GM18498 (cell line): Measurements from ENCODE around the gene STARD3.
A peak's percentile ranks its signal among the peaks of the same experiment; 100 is the strongest.

Experiments
- ATAC-seq: cut with Tn5 transposase; IDR thresholded peaks from one replicate; pipeline ENCODE4 v1.9.1; 2021; ENCODE audit warnings: mild to moderate bottlenecking, moderate library complexity; ENCODE audit not compliant: unreplicated experiment

STARD3 gene

DNA sequence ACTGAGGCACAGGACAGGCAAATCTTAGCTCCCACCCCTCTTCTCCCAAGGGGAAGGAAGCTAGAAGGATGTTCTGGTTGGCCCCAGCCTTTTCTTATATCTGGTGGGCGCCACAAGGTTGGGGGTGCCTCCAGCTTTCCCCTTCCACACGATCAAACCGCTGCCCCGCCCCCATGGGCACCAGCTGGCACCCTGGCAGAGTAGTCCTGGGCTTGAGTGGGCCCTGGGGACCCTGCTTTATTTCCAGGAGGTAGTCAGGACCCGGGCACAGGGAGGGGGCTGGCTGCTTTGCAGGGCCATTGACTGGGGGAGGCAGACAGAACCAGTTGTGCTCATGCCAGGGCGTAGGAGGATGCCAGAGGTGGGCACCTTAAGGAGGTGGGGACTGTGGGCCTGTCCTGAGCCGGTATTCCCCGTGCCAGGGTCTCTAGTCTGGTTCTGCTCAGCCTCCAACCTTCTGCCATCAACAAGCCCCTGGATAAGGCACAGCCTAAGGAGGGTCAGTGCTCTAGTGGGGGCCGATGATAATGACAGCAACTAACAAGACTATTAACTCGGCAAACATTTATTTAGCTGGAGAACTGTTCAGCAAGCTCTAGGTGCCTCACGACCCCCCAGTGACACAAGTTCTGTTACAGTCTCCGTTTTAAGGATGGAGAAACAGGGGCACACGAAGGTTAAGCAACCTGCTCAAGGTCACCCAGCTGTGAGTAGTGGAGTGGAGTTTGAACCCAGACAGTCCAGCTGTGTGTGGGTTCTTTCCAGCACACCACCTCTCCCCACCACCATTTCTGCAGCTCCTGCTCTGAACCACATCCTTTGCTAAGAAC, 17.8 kb upstream of the STARD3 start:
- no peak for ATAC-seq

DNA sequence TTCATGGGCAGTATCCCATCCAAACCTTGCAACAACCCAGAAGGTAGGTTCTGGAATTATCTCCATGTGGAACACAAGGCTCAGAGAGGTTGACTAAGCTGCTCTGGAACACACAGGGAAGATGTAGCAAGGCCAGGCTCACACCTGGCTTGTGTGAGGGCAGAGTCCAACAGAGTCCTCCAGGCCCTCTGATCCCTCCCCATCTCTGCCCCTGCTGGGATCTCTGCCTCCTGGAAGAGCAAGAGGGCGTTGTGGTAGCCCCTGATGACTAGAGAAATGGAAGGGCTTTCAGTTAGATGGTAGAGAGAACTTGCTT, 17.2 kb upstream of the STARD3 start:
- no peak for ATAC-seq

DNA sequence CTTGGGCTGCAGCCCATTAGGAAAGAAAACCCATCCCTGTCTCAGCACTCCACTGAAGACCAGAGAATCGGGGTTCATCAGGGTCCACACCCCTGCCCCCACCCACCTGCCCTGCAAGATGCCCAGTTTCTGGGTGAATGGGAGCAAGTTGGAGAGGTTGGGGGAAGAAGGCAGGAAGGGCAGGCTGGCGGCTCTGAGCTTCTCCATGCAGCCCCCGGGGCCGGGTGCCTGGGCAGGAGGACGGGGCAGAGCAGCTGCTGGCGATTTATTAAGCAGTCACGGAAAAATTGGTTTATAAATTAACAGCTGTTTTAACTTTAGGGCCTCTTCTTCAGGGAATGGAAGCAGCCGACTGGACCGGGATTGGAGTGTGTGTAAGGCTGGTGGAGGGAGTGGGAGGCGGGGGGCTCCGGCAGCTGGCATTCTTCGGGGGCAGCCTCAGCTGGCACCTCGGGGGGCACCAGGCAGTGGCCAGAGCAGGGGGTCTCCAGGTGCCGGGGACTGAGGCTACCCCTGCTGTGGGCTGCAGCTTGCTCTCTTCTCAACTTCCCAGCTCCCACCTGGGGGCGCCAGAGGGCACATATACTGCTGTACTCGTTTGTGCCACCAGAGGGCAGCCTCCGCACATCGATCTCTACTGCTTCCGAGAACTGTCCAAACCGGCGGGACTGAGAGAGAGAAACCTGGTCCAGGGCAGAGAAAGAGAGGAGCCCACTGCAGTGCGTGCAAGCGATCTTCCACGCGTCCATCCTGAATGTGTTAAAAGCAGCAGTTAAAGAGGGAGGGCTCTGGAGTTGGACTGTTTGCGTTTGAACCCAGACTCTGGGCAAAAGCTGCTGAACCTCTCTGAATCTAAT, 15.2 kb upstream of the STARD3 start:
- ATAC-seq, result peak; percentile 60

DNA sequence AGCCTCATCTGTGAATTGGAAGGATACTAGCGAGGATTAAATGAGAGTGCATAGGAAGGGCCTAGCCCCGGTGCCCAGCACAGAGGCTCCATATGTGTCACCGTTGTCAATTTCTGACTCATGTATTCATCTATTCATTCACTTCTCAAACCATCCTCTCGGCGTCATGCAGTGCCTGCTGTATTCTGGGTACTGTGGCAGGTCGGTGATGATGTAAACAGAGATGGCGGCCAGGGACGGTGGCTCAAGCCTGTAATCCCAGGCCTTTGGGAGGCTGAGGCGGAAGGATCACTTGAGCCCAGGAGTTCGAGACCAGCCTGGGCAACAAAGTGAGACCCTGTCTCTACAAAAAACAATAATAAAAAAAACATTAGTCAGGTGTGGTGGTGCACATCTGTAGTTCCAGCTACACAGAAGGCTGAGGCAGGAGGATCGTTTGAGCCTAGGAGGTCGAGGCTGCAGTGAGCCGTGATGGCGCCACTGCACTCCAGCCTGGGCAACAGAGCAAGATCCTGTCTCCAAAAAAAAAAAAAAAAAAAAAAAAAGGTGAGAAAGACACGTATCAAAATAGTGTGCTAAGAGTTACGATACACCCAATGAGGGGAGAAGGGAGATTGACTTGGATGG, 14.5 kb upstream of the STARD3 start:
- ATAC-seq, result peak; percentile 13

DNA sequence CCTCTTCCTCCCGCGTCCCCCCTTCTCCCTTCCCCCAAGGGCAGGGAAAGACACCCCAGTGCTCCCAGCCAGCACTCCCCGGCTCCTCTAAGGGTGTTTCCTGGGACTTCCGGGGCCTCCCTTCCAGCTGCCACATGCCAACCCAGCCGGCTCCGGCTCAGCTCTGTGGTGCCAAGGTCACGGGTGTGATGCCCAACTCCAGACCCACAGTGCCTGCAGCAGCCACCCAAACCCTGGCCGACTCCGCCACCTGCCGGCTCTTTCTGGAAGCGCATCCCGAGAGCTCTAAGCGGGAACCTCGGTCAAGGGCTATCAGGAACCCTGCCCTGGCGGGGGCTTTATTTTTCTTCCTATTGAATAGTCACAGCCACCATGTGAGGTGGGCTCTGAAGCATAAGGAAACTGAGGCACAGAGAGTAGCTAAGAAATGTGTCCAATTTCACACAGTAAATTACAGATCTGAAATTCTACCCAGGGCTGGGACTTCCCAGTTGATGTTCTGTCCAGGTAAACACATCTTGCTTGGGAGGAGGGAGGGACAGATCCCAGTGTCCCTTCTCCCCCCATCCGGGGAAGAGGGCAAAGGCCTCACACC, 13.5 kb upstream of the STARD3 start:
- ATAC-seq, result peak; percentile 50

DNA sequence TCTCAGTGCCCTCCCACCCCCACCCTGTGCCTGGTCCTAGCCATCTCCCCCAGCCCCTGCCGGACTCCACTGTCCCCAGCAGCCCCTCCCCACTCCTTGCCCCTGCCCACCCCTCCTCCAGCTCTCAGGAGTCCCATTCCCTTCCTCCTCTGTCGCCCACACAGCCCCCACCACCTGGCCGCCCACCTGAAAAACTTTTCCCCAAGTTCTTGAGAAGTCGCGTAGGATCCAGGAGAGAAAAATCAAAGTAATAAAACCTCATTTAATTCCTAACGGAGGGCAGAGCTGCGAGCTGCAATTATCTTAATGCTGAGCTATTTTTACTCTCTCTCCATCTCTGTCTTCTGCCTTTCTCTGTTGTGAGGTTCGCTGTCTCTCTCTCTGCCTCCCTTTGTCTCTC, 12.6 kb upstream of the STARD3 start:
- no peak for ATAC-seq

DNA sequence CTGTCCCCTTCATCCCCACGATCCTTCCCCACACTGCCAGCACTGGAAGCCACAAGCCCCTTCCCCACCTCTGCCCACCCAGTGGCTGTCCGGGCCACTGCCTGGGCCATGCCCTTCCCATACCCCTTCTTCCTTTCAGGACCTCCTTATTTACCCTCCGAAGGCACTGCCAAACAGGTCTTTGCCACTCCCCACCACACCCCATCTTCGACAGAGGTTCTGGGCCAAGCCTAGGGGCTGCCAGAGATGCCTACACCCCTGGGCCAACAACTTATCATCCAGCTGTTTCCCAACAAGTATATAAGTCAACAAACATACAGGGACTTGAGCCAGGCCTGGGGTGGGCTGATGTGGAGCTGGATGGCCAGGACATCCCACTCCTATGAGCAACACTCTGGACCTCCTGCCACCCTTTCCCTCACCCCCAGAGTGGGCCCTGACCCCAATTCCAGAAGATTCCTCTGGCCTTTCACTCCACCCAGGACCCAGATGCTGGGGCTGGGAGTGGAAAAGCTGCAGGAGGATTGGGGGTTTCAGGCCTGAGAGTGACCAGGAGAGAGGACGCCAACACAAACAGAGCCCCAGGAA, 11.7 kb upstream of the STARD3 start:
- ATAC-seq, result no peak

DNA sequence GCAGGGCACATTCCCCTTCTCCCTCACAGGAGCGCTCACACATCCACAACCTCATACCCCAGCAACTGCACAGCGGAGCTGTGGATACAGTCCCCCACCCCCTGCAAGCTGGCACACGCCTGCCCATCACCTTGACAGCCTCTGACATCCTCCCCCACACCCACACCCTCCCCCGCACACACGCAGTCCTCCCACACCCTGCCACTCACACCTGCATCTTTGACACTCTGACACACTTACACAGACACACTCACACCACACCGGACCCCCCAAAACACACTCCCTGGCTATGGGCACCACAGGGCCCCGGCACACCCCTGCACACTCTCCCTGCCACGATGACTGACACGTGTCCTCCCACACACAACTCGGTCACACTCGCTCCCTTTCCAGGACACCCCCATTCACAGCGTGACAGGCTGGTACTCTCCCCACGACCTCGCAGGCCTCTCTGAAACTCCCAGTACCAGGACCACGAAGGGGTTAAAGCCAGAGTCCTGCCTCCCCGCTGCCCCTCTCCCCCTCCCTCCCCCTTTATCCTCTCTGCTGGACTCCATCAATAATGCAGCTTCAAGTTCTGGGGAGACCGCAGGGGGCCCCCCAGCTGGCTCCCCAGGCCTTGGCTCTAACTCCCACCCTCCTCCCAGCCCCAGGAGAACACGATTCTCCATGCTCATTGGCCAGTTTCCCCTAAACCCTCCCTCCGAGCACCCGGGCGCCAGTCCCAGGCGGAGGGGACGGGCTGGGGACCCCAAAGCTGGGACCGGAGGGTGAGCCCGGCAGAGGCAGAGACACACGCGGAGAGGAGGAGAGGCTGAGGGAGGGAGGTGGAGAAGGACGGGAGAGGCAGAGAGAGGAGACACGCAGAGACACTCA, 10.5 kb upstream of the STARD3 start, which contains the start of gene PPP1R1B:
Gene PPP1R1B, plus strand, starts transcription at position 782 of the 876 bp plus-strand sequence. CDS start 441 bp downstream, outside the sequence.
- no peak for ATAC-seq

DNA sequence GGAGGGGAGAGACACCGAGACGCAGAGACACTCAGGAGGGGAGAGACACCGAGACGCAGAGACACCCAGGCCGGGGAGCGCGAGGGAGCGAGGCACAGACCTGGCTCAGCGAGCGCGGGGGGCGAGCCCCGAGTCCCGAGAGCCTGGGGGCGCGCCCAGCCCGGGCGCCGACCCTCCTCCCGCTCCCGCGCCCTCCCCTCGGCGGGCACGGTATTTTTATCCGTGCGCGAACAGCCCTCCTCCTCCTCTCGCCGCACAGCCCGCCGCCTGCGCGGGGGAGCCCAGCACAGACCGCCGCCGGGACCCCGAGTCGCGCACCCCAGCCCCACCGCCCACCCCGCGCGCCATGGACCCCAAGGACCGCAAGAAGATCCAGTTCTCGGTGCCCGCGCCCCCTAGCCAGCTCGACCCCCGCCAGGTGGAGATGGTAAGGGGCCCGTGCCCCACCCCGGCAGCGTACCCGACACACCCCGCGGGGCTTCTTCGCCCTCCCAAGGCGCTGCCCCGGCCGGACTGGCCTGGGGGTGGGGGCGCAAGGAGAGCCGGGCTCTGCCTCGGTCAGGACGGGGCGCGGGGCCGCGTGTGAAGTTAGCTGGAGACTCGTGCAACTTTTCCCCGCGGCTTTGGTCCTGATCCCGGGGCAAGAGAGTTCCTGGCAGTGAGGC, 9.8 kb upstream of the STARD3 start:
- no peak for ATAC-seq

DNA sequence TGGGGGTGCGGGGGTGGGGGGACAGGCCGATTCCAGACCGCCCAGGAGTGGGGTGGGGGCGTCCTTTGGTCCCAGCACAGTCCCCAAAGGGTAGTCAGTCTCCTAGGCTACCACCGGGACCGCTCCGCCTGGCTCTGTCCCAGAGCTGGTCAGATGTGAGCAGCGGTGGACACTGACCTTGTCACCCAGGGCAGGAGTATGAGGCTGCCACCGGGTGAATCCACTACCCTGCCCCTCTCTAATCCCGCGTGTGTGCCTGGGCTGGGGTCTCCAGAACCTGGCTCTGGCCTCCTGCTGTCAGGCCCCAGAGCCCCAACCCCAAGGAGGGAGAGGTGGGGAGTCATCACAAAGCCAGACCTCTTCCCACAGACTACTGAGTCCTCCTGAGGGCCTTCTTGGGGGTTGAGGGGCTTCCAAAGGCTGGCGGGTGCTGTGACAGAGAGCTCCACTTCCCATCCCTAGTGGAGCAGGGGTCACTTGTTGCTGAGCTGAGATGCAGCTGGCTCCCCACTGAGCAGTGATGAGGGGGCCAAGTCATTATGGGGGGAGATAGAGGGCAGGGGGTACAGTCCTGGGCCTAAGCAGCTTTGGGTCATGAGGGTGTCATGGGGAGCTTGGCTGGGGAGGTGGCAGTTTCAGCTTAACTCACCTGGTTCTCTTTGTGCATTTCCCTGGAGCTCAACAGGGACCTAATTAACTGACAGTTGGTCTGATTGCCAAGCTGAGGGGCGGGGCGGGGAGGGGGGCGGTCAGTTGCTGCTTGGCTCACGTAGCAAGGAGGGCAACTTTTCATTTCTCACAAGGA, 9.0 kb upstream of the STARD3 start:
- ATAC-seq, result no peak

DNA sequence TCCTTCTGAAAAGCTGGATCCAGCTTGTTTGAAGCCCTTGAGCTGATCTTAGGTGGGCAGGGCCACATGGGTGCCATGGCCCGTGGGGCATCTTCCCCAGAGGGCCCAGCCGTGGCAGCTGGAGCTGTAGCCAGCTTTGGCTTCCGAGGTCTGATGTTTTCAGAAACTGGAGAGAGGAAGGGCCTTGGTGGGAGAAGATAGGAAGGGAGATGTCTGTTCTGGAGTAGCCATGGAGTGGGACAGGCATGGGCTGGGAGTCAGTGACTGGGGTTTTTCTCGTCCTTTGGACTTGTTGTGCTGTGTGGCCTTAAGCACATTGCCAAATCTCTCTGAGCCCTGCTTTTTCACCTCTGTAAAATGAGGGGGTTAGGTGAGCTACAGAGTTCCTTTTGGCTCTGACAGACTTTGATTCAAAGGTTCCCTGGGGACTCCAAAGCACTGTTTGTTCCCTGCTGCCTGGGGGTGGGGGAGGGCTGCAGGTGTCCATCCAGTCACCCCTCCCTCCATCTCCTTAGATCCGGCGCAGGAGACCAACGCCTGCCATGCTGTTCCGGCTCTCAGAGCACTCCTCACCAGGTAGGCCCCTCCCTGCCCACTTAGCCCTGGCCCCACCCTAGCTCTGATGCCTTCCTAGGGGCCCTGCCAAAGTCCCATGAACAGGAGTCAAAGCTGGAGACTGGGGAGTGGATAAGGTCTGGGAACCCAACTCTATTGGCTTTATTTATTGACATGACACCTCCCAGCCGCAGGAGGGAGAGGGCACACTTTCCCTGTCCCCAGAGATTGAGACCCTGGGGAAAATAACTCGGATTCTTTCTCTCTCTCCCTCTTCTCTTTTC, 8.1 kb upstream of the STARD3 start:
- ATAC-seq, result no peak

DNA sequence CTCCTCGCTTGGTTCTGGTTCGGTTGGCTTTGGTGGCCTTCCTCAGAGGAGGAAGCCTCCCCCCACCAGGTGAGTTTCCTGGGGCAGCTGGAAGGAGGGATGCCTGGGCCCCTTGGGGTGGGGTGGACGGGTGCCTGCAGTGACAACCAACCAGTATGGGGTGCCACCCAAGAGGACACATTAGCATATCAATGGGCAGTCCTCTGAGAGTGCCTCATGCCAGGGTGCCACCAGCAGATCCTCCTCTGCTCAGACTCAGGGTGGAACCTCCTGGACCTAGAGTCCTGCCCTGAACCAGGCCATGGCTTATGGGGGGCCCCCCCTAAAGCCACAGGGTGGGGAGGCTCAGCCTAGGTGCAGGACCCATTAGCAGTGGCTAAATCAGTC, 7.5 kb upstream of the STARD3 start:
- ATAC-seq, result no peak

DNA sequence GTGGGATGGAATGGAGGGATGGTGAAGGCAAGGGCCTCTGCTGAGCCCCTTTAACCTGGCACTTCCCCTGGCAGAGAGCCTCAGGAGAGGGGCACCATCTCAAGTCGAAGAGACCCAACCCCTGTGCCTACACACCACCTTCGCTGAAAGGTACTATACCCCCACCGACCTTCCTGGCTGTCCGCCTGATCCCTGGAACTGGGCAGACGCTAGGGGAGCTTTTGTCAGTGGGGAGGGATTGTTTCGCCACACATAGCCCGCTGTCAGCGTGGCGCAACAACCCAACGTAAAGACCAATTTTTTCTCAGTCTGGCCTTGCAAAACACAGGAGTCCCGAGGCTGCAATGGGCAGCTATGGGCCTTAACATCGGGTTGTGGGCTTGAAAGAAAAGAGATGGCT, 7.0 kb upstream of the STARD3 start:
- ATAC-seq, result no peak

DNA sequence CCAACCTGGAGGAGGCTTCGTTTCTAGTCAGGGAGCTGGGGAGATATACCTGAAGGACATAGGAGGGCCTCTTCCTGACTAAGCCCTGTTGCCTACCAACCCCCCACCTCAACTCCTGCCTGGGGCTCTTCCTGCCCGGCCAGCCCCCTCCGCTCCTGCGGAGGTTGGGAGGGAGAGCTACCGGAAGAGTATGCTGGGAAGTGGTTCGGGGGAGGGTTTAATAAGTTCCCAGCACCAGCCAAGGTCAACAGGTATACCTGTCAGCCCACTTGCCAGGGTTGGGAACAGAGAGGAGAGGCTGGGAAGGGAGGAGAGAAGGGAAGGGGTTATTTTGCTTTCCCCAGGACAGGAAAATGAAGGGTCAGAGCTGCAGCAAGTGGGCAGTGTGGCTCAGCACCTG, 5.5 kb upstream of the STARD3 start:
- no peak for ATAC-seq

DNA sequence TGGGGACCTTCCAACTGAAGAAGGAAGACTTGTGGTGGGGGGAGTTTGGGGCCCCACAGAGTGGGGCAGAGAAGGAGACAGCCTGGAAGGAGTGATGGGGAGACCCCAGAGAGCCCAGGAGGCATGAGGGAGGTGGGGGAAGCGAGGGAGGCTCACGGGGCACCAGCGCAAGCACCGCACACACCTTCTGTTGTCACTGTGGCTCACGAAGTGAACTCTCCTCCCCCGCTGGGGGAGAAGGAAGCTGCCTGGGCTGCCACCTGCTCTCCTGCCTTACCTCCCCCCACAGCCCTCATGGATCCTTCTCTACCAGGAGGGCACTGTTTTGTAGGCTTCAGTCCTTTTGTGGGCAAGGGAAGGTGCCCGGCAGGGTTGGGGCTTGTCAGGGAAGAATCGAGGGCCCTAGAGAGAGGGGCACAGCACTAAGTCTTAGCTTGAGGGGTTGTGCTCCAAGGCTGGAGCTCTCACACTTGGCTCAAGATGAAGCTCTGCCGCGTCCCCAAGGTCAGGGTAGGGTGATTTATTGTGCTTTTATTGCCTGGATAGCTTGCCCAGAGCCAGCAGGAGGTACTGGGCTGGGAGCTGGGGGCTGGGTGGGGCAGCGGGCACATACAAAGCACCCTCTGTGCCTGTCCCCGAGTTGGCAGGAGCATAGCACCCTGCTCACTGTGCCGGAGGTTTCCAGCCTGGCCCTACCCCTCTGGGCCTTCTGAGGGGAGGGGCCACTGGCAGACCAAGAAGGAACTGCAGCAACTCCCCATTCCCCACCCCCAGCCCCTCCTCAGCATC, 4.6 kb upstream of the STARD3 start:
- no peak for ATAC-seq

DNA sequence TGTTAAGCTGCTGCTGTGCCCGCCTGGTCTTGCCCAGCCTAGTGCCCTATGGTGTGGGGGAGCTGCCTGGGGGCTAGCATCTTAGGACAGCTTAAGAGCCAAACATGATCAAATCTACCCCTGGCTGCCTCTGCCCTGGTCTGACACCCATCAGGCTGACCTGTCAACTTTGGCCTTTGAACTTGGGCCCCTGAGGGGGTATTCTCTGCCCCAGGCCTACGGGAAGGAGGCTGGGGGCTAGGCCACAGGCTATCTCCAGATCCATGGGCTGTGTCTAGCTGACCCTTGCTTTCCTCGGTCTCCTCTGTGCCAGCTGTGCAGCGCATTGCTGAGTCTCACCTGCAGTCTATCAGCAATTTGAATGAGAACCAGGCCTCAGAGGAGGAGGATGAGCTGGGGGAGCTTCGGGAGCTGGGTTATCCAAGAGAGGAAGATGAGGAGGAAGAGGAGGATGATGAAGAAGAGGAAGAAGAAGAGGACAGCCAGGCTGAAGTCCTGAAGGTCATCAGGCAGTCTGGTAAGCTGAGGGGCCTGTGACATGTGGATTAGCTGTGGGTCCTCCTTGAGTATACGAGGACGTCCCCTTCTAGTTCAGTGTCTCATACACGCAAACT, 3.3 kb upstream of the STARD3 start:
- ATAC-seq, result no peak
